CD4-positive, alpha-beta T cell (primary cell): ENCODE data around the gene SLC6A3. TPM values are rescaled to one million over a fixed set of nuclear protein-coding genes. Genes with fewer than 3 reads are reported as not detected.
A peak's percentile ranks its signal among the peaks of the same experiment; 100 is the strongest.

Experiments used
- ATAC-seq: fragments of 200-7000 bp; cut with Tn5 transposase; one replicate; pipeline ENCODE4 v1.10.0; 2022; ENCODE audit warnings: mild to moderate bottlenecking; ENCODE audit not compliant: poor library complexity
- CTCF ChIA-PET: fragments of 350-600 bp; sonication (Branson Sonifier 250); formaldehyde crosslinking; loops from one replicate; lab custom pipeline; 2021; ENCODE audit warnings: antibody characterized with exemption, inconsistent platforms; lab: Charles Lee
- POLR2A ChIA-PET: fragments of 350-600 bp; sonication (Branson Sonifier 250); formaldehyde crosslinking; loops from one replicate; lab custom pipeline; 2021; ENCODE audit warnings: antibody characterized with exemption, inconsistent platforms; lab: Charles Lee
- DNase-seq, 14 experiments: peaks; one replicate each; pipeline ENCODE4 v3.0.0-alpha.2; 2013 to 2020; ENCODE audit warnings: mixed read lengths in 2 of 14
- H3K27ac ChIP-seq, 2 donors: one replicate each; pipeline versions ENCODE4 v1.5.1 to v1.7.0; 2013; ENCODE audit warnings: low read length in 2 of 2, low read depth in 1 of 2, mild to moderate bottlenecking in 1 of 2
- H3K27me3 ChIP-seq, 2 experiments: 1 replicate in 1 of 2; 2 replicates in 1 of 2; pipeline versions ENCODE4 v1.6.1 to v1.7.0; 2013; ENCODE audit warnings: low read length in 2 of 2, control low read depth in 1 of 2, mild to moderate bottlenecking in 1 of 2, moderate library complexity in 1 of 2; ENCODE audit not compliant: insufficient read depth in 2 of 2, control insufficient read depth in 1 of 2
- H3K36me3 ChIP-seq: one replicate; pipeline ENCODE4 v1.6.1; 2013; ENCODE audit warnings: low read length, control low read depth; ENCODE audit not compliant: insufficient read depth
- H3K4me1 ChIP-seq: one replicate; pipeline ENCODE4 v1.6.1; 2013; ENCODE audit warnings: low read length, control low read depth; ENCODE audit not compliant: insufficient read depth
- H3K4me3 ChIP-seq: one replicate; pipeline ENCODE4 v1.5.1; 2013; ENCODE audit warnings: mild to moderate bottlenecking, low read length, moderate library complexity
- H3K9me3 ChIP-seq, 2 experiments: 1 replicate in 1 of 2; 2 replicates in 1 of 2; pipeline versions ENCODE4 v1.6.1 to v1.7.0; 2013; ENCODE audit warnings: low read length in 2 of 2, mild to moderate bottlenecking in 2 of 2, control low read depth in 1 of 2, moderate library complexity in 1 of 2; ENCODE audit not compliant: control insufficient read depth in 1 of 2, insufficient read depth in 1 of 2
- H3K27ac Mint-ChIP-seq: one replicate; pipeline ENCODE4 v1.8.0; 2020; ENCODE audit warnings: mixed read lengths
- H3K27me3 Mint-ChIP-seq: one replicate; pipeline ENCODE4 v1.8.0; 2021; ENCODE audit warnings: mixed read lengths
- H3K36me3 Mint-ChIP-seq: one replicate; pipeline ENCODE4 v1.8.0; 2021; ENCODE audit warnings: low read depth, mixed read lengths
- H3K4me1 Mint-ChIP-seq: one replicate; pipeline ENCODE4 v1.8.0; 2021; ENCODE audit warnings: low read depth, mixed read lengths
- H3K4me3 Mint-ChIP-seq: one replicate; pipeline ENCODE4 v1.8.0; 2020; ENCODE audit warnings: mild to moderate bottlenecking, mixed read lengths
- H3K9me3 Mint-ChIP-seq: one replicate; pipeline ENCODE4 v1.8.0; 2020; ENCODE audit warnings: mixed read lengths
- CTCF ChIP-seq: fragments of 200-600 bp; IDR thresholded peaks from one replicate; pipeline ENCODE4 v1.8.0; 2022; ENCODE audit warnings: antibody characterized with exemption, mild to moderate bottlenecking
- intact Hi-C, 2 experiments: fragments of 100-400 bp; cut with DNase I in 1 of 2; cut with micrococcal nuclease in 1 of 2; formaldehyde crosslinking; loops; one replicate each; pipeline versions ENCODE4 v1.15.1 to v1.9.0; 2023 to 2025; cut with DNase I, micrococcal nuclease
- total RNA-seq, 174 experiments: library from RNA in 2 of 174; stranded (reverse) in 2 of 174; gene quantifications; one replicate each; pipeline ENCODE4 v1.2.3 and lab custom pipeline; 2021 to 2026

SLC6A3 gene
- total RNA-seq, 2 experiments from 2014 or later, result 0.08 TPM; not detected in 1

- POLR2A ChIA-PET, result no interaction called here
- Mint-ChIP-seq H3K4me1 (no peaks in the 10 kb centered on the region), H3K4me3 (no peak overlapping the region), H3K36me3 (no peaks in the 10 kb centered on the region), H3K27ac (no peak overlapping the region), H3K27me3 (peaks cover 20% of the 10 kb centered on the region), H3K9me3 (peaks cover 12% of the 10 kb centered on the region)
- Histone ChIP-seq H3K4me1 (no peaks in the 10 kb centered on the region), H3K27me3 (peaks cover 7 to 8% of the 10 kb centered on the region in 2 experiments), H3K9me3 (peaks cover 0 to 32% of the 10 kb centered on the region in 2 experiments), H3K36me3 (no peaks in the 10 kb centered on the region), H3K4me3 (no peak overlapping the region), H3K27ac (no peak overlapping the region)
- DNase-seq (no peak), ATAC-seq (no peak)
- no peak for TF ChIP-seq CTCF
- intact Hi-C loops, result no loop called here
- CTCF ChIA-PET, result no interaction called here
Observed at GRCh38 chr5:1437226-1437829, 7.9 kb downstream of the SLC6A3 start.

- peaks cover 20% of the 10 kb centered on the region for H3K27me3 Mint-ChIP-seq
- no peak overlapping the region for H3K4me3 Mint-ChIP-seq
- ChIA-PET POLR2A (no interaction called here), CTCF (no interaction called here)
- intact Hi-C loops, result no loop called here
- ATAC-seq (no peak), DNase-seq (peak in 1 of 14 experiments; percentile 23)
- no peaks in the 10 kb centered on the region for H3K36me3 Mint-ChIP-seq
- peaks cover 0 to 32% of the 10 kb centered on the region in 2 experiments for H3K9me3 ChIP-seq
- no peaks in the 10 kb centered on the region for H3K4me1 Mint-ChIP-seq
- TF ChIP-seq CTCF, result no peak
- no peaks in the 10 kb centered on the region for H3K4me1 ChIP-seq
- no peak overlapping the region for H3K27ac Mint-ChIP-seq
- no peak overlapping the region for H3K4me3 ChIP-seq
- H3K9me3 Mint-ChIP-seq, result peaks cover 12% of the 10 kb centered on the region
- H3K27ac ChIP-seq, result no peak overlapping the region
- peaks cover under 1 to 2% of the 10 kb centered on the region in 2 experiments for H3K27me3 ChIP-seq
- no peaks in the 10 kb centered on the region for H3K36me3 ChIP-seq
Observed at GRCh38 chr5:1436681-1437080, 8.6 kb downstream of the SLC6A3 start.

- ChIA-PET POLR2A (no interaction called here), CTCF (no interaction called here)
- Histone ChIP-seq H3K4me3 (no peak overlapping the region), H3K36me3 (no peaks in the 10 kb centered on the region), H3K9me3 (peaks cover 0 to 32% of the 10 kb centered on the region in 2 experiments), H3K27me3 (no peaks in the 10 kb centered on the region), H3K4me1 (no peaks in the 10 kb centered on the region), H3K27ac (no peak overlapping the region)
- DNase-seq, result peak in 1 of 14 experiments; percentile 11
- no peak overlapping the region for H3K4me3 Mint-ChIP-seq
- H3K9me3 Mint-ChIP-seq, result peaks cover 12% of the 10 kb centered on the region
- no peaks in the 10 kb centered on the region for H3K4me1 Mint-ChIP-seq
- no peak for ATAC-seq
- peaks cover 18% of the 10 kb centered on the region for H3K27me3 Mint-ChIP-seq
- no peak overlapping the region for H3K27ac Mint-ChIP-seq
- TF ChIP-seq CTCF, result no peak
- no peaks in the 10 kb centered on the region for H3K36me3 Mint-ChIP-seq
- intact Hi-C loops, result no loop called here
Observed at GRCh38 chr5:1436036-1436435, 9.2 kb downstream of the SLC6A3 start.
